Neutrophil (primary cell): Measurements from ENCODE around the gene ART1.

Source experiments
- H3K27ac ChIP-seq: fragments of 200-600 bp; sonication (generic); 2 replicates; pipeline ENCODE4 v1.5.1; 2016; ENCODE audit warnings: mild to moderate bottlenecking, moderate library complexity
- H3K27me3 ChIP-seq: fragments of 200-600 bp; sonication (generic); 2 replicates; pipeline ENCODE4 v1.6.0; 2016; ENCODE audit warnings: mild to moderate bottlenecking
- H3K36me3 ChIP-seq: fragments of 200-600 bp; sonication (generic); 2 replicates; pipeline ENCODE4 v1.5.1; 2017
- H3K4me1 ChIP-seq, 2 experiments: fragments of 200-600 bp in 1 of 2; sonication (generic) in 1 of 2; 1 replicate in 1 of 2; 2 replicates in 1 of 2; pipeline versions ENCODE4 v1.5.1 to v1.6.1; 2013 to 2016; ENCODE audit warnings: low read depth in 1 of 2, low read length in 1 of 2, mild to moderate bottlenecking in 1 of 2, moderate library complexity in 1 of 2; ENCODE audit not compliant: control insufficient read depth in 1 of 2, insufficient read depth in 1 of 2
- H3K4me3 ChIP-seq, 2 experiments: fragments of 200-600 bp in 1 of 2; sonication (generic) in 1 of 2; 1 replicate in 1 of 2; 2 replicates in 1 of 2; pipeline ENCODE4 v1.5.1; 2013 to 2016; ENCODE audit warnings: low read depth in 1 of 2, low read length in 1 of 2, mild to moderate bottlenecking in 1 of 2, moderate library complexity in 1 of 2
- H3K9me3 ChIP-seq: fragments of 200-600 bp; sonication (generic); 2 replicates; pipeline ENCODE4 v1.5.1; 2016
- CTCF ChIP-seq: fragments of 200-600 bp; sonication (generic); IDR thresholded peaks from 2 replicates; pipeline ENCODE4 v1.5.1; 2016; ENCODE audit warnings: antibody characterized with exemption

The ART1 gene

DNA sequence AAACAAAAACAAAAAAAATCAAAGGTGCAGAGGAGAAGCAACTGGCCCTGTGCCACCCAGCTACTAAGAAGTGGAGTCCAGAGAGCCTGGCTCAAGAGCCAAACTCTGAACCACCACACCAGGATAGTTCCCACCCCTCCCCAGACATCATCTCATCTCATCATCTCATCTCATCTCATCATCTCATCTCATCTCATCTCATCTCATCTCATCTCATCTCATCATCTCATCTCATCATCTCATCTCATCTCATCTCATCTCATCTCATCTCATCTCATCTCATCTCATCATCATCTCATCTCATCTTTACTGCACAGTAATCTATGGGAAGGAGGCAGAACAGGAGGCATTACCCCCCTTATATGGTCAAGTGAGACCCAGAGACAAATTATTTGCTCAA lies 17.9 kb downstream of the ART1 start:
- TF ChIP-seq CTCF, result no peak
- Histone ChIP-seq H3K36me3 (peaks cover 40% of the 10 kb centered on the region), H3K4me1 (no peaks in the 10 kb centered on the region), H3K4me3 (no peak overlapping the region), H3K9me3 (no peaks in the 10 kb centered on the region), H3K27me3 (peaks cover 4% of the 10 kb centered on the region), H3K27ac (no peak overlapping the region)

DNA sequence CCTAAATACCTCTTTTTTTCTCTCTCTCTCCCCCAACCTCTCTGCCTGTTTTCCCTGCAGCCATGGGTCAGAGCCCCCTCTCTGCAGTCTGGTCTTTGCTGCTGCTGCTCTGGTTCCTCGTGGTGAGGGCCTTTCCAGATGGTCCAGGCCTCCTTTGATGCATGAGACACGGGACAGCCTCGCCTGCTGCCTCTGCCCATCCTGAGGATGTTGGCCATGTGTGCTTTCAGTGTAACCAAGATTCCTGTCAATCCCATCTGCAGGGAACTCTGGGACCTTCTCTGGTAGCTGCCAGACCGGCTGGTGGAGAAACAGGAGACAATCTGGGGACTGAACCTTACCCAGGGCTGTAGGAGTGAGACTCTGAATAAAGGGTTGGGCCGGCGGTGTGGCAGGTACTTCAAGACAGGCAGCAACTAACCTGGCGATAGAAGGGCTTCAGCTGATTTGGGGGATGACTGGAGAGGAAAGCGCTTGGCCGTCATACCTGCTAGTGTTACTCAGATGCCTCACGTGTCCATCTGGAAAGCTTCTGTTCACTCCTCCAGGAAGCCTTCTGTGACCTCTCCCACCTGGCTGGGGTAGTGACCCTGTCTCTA lies 19.2 kb downstream of the ART1 start:
- no peak overlapping the region for H3K4me3 ChIP-seq
- no peaks in the 10 kb centered on the region for H3K9me3 ChIP-seq
- peaks cover 53% of the 10 kb centered on the region for H3K36me3 ChIP-seq
- no peak overlapping the region for H3K27ac ChIP-seq
- TF ChIP-seq CTCF, result no peak
- H3K27me3 ChIP-seq, result no peaks in the 10 kb centered on the region
- no peaks in the 10 kb centered on the region for H3K4me1 ChIP-seq

DNA sequence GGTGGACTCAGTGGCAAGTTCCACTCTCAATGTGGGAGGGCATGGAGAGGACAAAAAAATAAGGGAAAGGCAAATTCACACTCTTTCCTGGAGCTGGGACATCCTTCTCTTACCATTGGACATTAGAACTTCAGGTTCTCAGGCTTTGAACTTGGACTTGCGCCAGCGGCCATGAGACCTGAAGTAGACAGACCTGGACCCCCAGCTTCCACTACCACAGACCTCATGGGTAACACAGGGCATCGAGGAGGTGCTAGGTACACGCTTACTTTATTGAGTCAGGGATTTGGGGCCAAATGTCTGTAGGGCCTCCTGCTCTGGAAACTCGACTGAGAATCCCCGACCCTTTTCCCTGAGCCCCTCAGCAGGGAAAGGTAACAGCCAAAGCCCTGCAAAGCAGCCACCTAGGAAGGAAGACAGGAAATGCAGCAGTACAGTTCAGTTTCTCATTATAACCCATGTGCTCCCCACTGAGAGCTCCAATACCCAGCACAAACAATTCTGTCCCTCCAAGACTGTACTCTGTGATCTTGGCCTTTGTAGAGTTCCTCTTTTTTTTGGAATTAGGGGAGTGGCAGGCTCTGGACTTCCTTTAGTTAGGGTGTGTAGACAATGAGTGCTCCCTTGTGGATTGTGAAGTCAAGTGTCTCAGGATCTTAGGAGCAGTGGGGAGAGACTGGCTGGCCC lies 20.6 kb downstream of the ART1 start:
- peaks cover 66% of the 10 kb centered on the region for H3K36me3 ChIP-seq
- H3K9me3 ChIP-seq, result no peaks in the 10 kb centered on the region
- no peak overlapping the region for H3K4me3 ChIP-seq
- TF ChIP-seq CTCF, result no peak
- H3K27me3 ChIP-seq, result no peaks in the 10 kb centered on the region
- no peak overlapping the region for H3K27ac ChIP-seq
- no peaks in the 10 kb centered on the region for H3K4me1 ChIP-seq

- H3K4me3 ChIP-seq, result no peak overlapping the region
- no peak overlapping the region for H3K27ac ChIP-seq
- H3K4me1 ChIP-seq, result no peaks in the 10 kb centered on the region
- H3K27me3 ChIP-seq, result no peaks in the 10 kb centered on the region
- peaks cover 72% of the 10 kb centered on the region for H3K36me3 ChIP-seq
- H3K9me3 ChIP-seq, result no peaks in the 10 kb centered on the region
- TF ChIP-seq CTCF, result no peak
These were observed 21.1 kb downstream of the ART1 start for GRCh38 chr11:3666023-3666530.

- Histone ChIP-seq H3K4me3 (no peak overlapping the region), H3K9me3 (no peaks in the 10 kb centered on the region), H3K27ac (no peak overlapping the region), H3K4me1 (no peaks in the 10 kb centered on the region), H3K27me3 (no peaks in the 10 kb centered on the region), H3K36me3 (peaks cover 83% of the 10 kb centered on the region)
- no peak for TF ChIP-seq CTCF
These were observed 22.5 kb downstream of the ART1 start for GRCh38 chr11:3667149-3668035.
